Measurements from ENCODE around the gene VIL1.

The VIL1 gene

DNA sequence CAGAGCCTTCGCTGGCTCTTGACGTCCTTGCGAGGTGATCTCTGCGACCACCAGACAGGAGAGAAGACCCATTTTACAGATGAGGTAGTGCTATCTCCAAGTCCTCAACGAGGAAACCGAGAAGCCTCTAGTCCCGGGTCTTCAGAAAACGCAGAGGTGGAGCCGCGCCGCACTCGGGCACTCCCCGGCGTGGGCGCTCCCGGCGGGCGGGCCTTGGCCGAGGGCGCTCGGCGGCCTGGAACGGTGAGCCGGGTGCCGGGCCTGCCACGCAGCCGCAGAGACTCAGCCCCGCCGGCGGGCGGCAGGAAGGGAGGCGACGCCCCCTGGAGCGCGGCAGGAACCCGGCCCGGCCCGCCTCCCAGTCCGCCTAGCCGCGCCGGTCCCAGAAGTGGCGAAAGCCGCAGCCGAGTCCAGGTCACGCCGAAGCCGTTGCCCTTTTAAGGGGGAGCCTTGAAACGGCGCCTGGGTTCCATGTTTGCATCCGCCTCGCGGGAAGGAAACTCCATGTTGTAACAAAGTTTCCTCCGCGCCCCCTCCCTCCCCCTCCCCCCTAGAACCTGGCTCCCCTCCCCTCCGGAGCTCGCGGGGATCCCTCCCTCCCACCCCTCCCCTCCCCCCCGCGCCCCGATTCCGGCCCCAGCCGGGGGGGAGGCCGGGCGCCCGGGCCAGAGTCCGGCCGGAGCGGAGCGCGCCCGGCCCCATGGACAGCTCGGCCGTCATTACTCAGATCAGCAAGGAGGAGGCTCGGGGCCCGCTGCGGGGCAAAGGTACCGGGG is 19.3 kb upstream of the VIL1 start, which contains the start of gene CTDSP1:
TSS of gene CTDSP1 (plus strand) at position 478 of the 776 bp plus-strand sequence. CDS start at position 701, 223 bp downstream.
- Mint-ChIP-seq H3K4me3 (peak within 1 kb of the TSS; percentile 99), H3K4me1 (peaks cover 72% of the 10 kb centered on the region), H3K27ac (peak within 1 kb of the TSS; percentile 88), H3K27me3 (peaks cover 9% of the 10 kb centered on the region), H3K36me3 (peaks cover 31% of the 10 kb centered on the region), H3K9me3 (no peaks in the 10 kb centered on the region)
- ATAC-seq, result peak; percentile 77

DNA sequence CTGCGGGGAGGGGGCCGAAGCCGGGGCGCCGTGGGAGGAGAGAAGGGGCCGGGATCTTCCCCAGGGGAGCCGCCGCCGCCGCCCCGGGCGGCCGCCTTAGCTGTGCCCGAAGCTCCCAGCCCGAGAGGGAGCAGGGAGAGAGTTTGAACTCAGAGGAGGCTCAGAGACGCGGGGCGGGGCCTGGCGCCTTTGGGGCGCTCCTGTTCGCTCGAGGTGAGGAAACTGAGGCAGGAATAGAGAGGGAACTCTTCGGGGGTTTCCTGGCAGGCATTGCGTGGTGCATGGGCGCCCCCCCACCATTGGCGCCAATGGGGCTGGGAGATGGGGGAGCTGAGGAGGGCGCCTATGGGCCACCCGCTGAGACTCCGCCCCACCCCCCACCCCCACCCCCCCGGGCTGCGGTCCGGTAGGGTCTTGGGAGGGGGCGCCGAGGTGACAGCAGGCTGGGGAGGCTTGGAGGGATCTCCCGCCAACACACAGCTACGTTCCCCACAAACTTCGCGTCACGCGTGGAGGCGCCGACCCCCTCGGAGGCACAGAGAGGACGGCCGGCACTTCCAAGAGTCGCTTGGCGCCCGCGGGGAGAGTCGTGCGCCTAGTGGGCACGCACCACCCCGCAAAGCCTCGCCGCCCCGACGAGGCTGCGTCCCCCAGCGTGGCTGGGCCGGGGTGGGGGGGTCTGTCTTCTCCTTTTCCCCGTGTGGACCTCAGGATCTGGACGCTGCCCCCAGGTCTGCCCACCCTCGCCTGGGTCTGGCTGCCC is 18.6 kb upstream of the VIL1 start:
- H3K9me3 Mint-ChIP-seq, result no peaks in the 10 kb centered on the region
- peaks cover 80% of the 10 kb centered on the region for H3K4me1 Mint-ChIP-seq

DNA sequence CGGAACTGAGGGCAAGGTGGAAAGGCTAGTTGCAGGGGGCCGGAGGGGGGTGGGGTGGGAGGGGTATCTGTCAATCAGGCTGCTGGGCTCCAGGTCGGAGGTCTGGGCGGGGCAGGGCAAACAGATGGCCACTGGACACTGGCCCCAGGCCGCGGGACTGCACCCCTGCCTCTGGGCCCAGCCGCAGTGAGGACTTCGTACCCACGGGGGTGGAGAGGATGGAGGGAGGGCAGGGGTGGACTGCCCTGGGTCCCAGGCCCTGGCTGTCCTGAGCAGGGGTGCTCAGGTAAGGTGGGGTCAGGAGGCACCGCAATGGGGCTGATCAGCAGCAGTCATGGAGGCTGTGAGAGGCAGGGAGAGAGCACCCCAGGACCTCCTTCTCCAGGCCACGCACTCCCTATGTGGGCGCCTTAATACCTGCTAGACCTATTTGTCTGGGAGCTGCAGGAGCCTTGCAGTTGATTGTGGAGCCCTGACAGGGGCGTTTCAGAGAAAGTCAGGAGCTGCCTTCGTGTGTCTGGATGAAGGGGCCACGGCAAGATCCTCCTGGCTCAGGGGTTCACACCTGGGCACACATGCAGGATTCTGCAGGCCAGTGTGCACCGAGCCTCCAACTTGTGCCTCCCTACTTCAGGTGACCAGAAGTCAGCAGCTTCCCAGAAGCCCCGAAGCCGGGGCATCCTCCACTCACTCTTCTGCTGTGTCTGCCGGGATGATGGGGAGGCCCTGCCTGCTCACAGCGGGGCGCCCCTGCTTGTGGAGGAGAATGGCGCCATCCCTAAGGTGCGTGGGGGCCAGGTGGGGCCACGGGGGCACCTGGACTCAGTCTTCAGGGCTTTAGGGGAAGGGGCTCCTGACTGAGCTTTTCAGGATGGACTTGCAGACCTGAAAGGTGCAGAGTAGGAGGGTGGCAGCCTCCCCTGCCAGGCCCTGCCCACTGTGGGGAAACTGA is 17.7 kb upstream of the VIL1 start:
- no peaks in the 10 kb centered on the region for H3K9me3 Mint-ChIP-seq
- H3K4me3 Mint-ChIP-seq, result peak overlapping the region; percentile 99
- no peak for ATAC-seq
- H3K4me1 Mint-ChIP-seq, result peaks cover 79% of the 10 kb centered on the region
- peak overlapping the region; percentile 64 for H3K27ac Mint-ChIP-seq
- peaks cover 9% of the 10 kb centered on the region for H3K27me3 Mint-ChIP-seq
- peaks cover 39% of the 10 kb centered on the region for H3K36me3 Mint-ChIP-seq

More for the DNA sequence above, 18.6 kb upstream of the VIL1 start:
- Mint-ChIP-seq H3K4me3 (peak overlapping the region; percentile 99), H3K36me3 (peaks cover 38% of the 10 kb centered on the region), H3K27me3 (peaks cover 9% of the 10 kb centered on the region), H3K27ac (peak overlapping the region; percentile 88)
- ATAC-seq, result no peak

DNA sequence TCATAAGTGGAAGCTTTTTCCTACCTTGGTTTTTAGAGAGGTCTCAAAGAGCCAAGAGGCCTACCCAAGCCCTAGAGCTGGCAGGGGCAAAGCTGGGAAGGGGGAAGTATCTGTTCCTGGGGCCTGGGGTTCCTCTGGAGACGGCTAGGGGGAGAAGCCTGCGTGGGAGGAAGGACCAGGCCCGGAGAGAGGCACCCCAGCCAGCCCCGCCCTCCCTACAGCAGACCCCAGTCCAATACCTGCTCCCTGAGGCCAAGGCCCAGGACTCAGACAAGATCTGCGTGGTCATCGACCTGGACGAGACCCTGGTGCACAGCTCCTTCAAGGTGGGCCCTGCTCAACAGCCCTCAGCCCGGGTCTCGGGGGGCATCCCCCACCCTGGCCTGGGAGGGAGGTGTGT is 17.0 kb upstream of the VIL1 start:
- Mint-ChIP-seq H3K27ac (peak overlapping the region; percentile 64), H3K27me3 (peaks cover 9% of the 10 kb centered on the region), H3K9me3 (no peaks in the 10 kb centered on the region), H3K4me3 (peak overlapping the region; percentile 99), H3K36me3 (peaks cover 39% of the 10 kb centered on the region), H3K4me1 (peaks cover 76% of the 10 kb centered on the region)
- no peak for ATAC-seq

DNA sequence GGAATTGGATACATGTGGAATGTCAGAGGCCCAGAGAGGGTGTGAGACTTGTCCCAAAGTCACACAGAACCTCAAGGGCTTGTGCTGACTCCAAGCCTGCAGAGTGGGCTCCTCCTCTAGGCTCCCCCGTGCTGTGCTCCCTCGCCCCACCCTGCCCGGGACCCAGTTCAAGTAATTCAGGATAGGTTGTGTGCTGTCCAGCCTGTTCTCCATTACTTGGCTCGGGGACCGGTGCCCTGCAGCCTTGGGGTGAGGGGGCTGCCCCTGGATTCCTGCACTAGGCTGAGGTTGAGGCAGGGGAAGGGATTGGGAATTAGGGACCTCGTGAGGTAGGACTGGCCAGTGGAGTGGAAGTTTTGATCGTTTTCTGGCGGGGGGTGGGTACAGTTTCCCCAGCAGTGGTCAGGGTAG is 16.4 kb upstream of the VIL1 start:
- H3K9me3 Mint-ChIP-seq, result no peaks in the 10 kb centered on the region
- H3K4me1 Mint-ChIP-seq, result peaks cover 76% of the 10 kb centered on the region
- peaks cover 6% of the 10 kb centered on the region for H3K27me3 Mint-ChIP-seq
- H3K4me3 Mint-ChIP-seq, result peak overlapping the region; percentile 14
- no peak overlapping the region for H3K27ac Mint-ChIP-seq
- peaks cover 39% of the 10 kb centered on the region for H3K36me3 Mint-ChIP-seq
- no peak for ATAC-seq

DNA sequence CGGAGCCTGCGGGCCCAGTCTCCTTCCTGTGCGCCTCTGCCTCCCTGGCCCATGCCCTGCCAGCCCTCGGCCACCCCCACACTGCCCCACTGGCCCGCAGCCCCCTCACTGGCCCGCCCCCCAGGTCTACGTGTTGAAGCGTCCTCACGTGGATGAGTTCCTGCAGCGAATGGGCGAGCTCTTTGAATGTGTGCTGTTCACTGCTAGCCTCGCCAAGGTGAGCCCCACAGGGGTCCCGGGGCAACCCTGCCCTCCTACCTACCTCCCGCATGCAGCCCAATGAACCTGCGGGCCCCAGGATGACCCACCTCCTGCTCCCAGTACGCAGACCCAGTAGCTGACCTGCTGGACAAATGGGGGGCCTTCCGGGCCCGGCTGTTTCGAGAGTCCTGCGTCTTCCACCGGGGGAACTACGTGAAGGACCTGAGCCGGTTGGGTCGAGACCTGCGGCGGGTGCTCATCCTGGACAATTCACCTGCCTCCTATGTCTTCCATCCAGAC is 16.0 kb upstream of the VIL1 start:
- H3K36me3 Mint-ChIP-seq, result peaks cover 39% of the 10 kb centered on the region
- peaks cover 1% of the 10 kb centered on the region for H3K27me3 Mint-ChIP-seq
- H3K4me3 Mint-ChIP-seq, result no peak overlapping the region
- no peak for ATAC-seq
- peak overlapping the region; percentile 42 for H3K27ac Mint-ChIP-seq
- peaks cover 76% of the 10 kb centered on the region for H3K4me1 Mint-ChIP-seq
- H3K9me3 Mint-ChIP-seq, result no peaks in the 10 kb centered on the region

DNA sequence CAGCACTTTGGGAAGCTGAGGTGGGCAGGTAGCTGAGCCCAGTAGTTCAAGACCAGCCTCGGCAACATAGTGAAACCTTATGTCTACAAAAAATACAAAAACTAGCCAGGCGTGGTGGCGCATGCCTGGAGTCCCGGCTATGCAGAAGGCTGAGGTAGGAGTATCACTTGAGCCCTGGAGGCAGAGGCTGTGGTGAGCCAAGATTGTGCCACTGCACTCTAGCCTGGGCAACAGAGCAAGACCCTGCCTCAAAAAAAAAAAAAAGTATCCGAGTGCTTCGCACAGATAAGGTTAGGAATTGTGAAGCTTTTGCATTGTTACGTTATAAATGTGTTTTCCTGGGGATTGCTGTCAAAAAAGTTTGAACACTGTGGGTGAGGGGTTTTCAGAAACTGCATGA is 15.1 kb upstream of the VIL1 start:
- Mint-ChIP-seq H3K4me1 (peaks cover 73% of the 10 kb centered on the region), H3K27me3 (no peaks in the 10 kb centered on the region), H3K36me3 (peaks cover 39% of the 10 kb centered on the region), H3K4me3 (no peak overlapping the region), H3K27ac (peak overlapping the region; percentile 42), H3K9me3 (no peaks in the 10 kb centered on the region)
- ATAC-seq, result no peak

DNA sequence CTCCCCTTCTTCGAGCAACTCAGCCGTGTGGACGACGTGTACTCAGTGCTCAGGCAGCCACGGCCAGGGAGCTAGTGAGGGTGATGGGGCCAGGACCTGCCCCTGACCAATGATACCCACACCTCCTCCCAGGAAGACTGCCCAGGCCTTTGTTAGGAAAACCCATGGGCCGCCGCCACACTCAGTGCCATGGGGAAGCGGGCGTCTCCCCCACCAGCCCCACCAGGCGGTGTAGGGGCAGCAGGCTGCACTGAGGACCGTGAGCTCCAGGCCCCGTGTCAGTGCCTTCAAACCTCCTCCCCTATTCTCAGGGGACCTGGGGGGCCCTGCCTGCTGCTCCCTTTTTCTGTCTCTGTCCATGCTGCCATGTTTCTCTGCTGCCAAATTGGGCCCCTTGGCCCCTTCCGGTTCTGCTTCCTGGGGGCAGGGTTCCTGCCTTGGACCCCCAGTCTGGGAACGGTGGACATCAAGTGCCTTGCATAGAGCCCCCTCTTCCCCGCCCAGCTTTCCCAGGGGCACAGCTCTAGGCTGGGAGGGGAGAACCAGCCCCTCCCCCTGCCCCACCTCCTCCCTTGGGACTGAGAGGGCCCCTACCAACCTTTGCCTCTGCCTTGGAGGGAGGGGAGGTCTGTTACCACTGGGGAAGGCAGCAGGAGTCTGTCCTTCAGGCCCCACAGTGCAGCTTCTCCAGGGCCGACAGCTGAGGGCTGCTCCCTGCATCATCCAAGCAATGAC is 14.4 kb upstream of the VIL1 start:
- Mint-ChIP-seq H3K27ac (peak overlapping the region; percentile 80), H3K36me3 (peaks cover 39% of the 10 kb centered on the region)

DNA sequence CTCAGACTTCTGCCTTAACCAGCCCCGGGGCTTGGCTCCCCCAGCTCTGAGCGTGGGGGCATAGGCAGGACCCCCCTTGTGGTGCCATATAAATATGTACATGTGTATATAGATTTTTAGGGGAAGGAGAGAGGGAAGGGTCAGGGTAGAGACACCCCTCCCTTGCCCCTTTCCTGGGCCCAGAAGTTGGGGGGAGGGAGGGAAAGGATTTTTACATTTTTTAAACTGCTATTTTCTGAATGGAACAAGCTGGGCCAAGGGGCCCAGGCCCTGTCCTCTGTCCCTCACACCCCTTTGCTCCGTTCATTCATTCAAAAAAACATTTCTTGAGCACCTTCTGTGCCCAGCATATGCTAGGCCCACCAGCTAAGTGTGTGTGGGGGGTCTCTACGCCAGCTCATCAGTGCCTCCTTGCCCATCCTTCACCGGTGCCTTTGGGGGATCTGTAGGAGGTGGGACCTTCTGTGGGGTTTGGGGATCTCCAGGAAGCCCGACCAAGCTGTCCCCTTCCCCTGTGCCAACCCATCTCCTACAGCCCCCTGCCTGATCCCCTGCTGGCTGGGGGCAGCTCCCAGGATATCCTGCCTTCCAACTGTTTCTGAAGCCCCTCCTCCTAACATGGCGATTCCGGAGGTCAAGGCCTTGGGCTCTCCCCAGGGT is 13.7 kb upstream of the VIL1 start:
- ATAC-seq, result no peak
- Mint-ChIP-seq H3K9me3 (no peaks in the 10 kb centered on the region), H3K27ac (peak overlapping the region; percentile 80), H3K4me3 (peak overlapping the region; percentile 79), H3K36me3 (peaks cover 39% of the 10 kb centered on the region), H3K4me1 (peaks cover 70% of the 10 kb centered on the region), H3K27me3 (no peaks in the 10 kb centered on the region)

More for the DNA sequence above, 14.4 kb upstream of the VIL1 start:
- Mint-ChIP-seq H3K27me3 (no peaks in the 10 kb centered on the region), H3K4me3 (no peak overlapping the region), H3K9me3 (no peaks in the 10 kb centered on the region), H3K4me1 (peaks cover 70% of the 10 kb centered on the region)
- no peak for ATAC-seq

DNA sequence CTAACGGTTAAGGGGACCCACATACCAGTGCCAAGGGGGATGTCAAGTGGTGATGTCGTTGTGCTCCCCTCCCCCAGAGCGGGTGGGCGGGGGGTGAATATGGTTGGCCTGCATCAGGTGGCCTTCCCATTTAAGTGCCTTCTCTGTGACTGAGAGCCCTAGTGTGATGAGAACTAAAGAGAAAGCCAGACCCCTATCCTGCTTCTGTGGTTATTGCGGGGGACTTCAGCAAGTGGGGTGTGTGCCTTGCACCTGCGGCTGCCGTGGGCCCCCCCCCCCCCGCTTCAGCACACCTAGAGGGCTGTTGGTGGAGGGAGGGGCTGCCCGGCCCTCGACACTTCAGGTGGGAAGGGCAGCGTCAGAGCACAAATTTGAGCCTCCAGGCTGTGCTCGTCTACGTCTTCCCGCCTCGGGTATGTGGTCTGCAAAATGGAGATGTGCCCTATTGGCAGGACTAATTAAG is 13.1 kb upstream of the VIL1 start:
- peaks cover 70% of the 10 kb centered on the region for H3K4me1 Mint-ChIP-seq
- no peak for ATAC-seq

DNA sequence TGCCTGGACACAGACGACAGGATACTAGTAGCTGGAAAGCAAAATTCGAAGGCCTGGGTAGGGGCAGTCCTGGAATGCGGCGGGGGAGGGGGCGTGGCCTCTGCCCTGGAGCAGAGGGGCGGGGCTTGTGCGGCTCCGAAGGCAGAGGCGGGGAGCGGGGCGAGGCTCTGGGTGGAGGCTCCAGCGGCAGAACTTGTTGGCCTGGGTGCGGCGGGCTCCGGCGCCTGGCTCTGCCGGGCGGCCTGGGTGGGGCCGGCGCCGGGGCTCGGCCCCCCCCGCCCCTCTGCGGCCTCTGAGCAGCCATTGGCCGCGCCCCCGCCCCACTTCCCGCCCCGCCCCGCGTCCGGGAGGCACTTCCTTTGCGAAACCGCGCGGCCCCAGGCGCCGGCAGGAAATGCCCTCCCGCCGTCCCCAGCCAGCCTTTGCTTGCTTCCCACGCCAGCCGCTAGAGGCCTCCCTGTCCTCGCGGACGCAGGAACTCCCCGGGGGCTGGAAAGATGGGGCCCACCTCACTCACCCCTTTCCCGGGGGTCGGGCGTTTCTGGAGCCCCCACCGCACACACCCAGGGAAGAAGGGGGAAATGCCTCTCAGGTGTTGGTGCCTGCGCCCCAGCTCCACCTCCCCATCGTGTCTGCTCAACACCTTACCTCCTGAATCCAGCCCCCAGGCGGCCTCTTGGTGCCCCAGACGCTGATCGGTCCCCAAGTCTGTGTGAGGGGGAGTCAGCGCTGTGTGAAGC is 12.5 kb upstream of the VIL1 start:
- Mint-ChIP-seq H3K4me3 (peak overlapping the region; percentile 79), H3K27ac (peak overlapping the region; percentile 80), H3K4me1 (peaks cover 64% of the 10 kb centered on the region), H3K9me3 (no peaks in the 10 kb centered on the region), H3K36me3 (peaks cover 39% of the 10 kb centered on the region), H3K27me3 (no peaks in the 10 kb centered on the region)
- ATAC-seq, result peak; percentile 91

More for the DNA sequence above, 13.1 kb upstream of the VIL1 start:
- Mint-ChIP-seq H3K9me3 (no peaks in the 10 kb centered on the region), H3K36me3 (peaks cover 39% of the 10 kb centered on the region), H3K4me3 (peak overlapping the region; percentile 79), H3K27me3 (no peaks in the 10 kb centered on the region), H3K27ac (peak overlapping the region; percentile 80)

DNA sequence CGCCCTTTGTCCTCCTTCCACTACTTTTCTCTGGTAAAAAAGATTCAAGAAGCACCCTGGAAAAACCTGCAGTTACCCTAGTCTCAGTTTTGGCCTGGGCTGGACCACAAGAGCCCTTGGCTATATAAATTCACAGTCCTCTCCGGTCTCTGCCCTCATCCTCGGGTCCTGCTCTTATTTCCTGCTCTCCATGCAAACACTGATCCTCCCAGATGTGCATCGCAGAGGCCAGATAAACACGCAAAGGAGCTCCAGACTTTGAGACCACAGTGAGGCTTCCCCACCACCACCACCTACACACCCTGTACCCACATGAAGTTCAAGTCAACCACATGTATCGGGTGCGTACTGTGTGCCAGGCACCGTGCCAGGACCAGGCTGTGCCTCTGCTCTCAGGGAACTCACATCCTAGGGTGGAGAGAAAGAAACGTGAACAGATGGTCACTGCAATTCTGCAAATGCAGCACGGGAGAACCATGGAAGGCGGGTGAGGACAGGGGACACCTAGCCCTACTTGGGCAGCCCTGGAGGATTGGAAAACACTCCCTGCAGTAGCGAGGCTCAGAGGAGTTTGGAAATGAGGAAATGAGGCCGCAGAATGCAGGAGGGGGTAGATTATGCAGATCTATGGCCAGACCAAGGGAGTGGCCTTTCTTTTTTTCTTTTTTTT is 11.8 kb upstream of the VIL1 start:
- no peaks in the 10 kb centered on the region for H3K27me3 Mint-ChIP-seq
- peak overlapping the region; percentile 80 for H3K27ac Mint-ChIP-seq
- peak; percentile 37 for ATAC-seq
- peak overlapping the region; percentile 77 for H3K4me3 Mint-ChIP-seq
- H3K4me1 Mint-ChIP-seq, result peaks cover 57% of the 10 kb centered on the region
- peaks cover 33% of the 10 kb centered on the region for H3K36me3 Mint-ChIP-seq
- H3K9me3 Mint-ChIP-seq, result no peaks in the 10 kb centered on the region

DNA sequence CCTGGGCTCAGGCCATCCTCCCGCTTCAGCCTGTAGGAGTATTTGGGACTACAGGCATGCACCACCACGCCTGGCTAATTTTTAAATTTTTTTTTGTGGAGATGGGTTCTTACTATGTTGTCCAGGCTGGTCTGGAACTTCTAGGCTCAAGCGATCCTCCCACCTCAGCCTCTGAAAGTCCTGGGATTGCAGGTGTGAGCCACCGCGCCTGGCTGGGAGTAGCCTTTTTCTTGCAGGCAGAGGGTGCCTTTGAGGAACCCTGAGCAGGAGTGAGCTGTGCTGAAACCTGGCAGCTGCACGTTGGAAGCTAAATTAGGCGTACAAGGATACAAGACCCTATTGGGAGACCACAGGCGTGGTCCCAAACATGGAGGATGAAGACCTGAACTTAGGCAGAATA is 11.2 kb upstream of the VIL1 start:
- H3K27me3 Mint-ChIP-seq, result no peaks in the 10 kb centered on the region

More for the DNA sequence above, 11.2 kb upstream of the VIL1 start:
- H3K9me3 Mint-ChIP-seq, result no peaks in the 10 kb centered on the region
- H3K4me1 Mint-ChIP-seq, result peaks cover 51% of the 10 kb centered on the region
- peak overlapping the region; percentile 80 for H3K27ac Mint-ChIP-seq
- H3K4me3 Mint-ChIP-seq, result no peak overlapping the region
- H3K36me3 Mint-ChIP-seq, result peaks cover 27% of the 10 kb centered on the region
- ATAC-seq, result no peak

Measured in stimulated activated memory B cell treated with anti-CD40 and anti-IgM and Interleukin-4, amounts not matched to agents 10 μg/mL and 1 μg/mL and 100 μg/mL, for 72 hours (primary cell).